ENCODE measurements around the gene FAT2.
"Not testable (repeated sequence)": the region's sequence is repeated elsewhere in the genome, so short reads cannot be mapped to it uniquely, and the experiment has no call there.

- TF ChIP-seq CTCF (IDR thresholded peaks at IDR 0.05); EZH2 (IDR thresholded peaks at IDR 0.05; ENCODE audit: borderline replicate concordance, insufficient read depth, low read depth, low read length, poor library complexity, severe bottlenecking): not testable (repeated sequence)
These were observed 5.8 kb downstream of the FAT2 start for GRCh38 chr5:151585344-151585743.
